Mesodermal cell (in vitro differentiated cells): ENCODE data around the gene WWTR1.

ENCODE experiments used
- H3K27ac ChIP-seq: 2 replicates; pipeline ENCODE4 v1.7.0; 2013; ENCODE audit warnings: mild to moderate bottlenecking, low read depth, low read length, moderate library complexity; ENCODE audit not compliant: severe bottlenecking
- H3K36me3 ChIP-seq: 2 replicates; pipeline ENCODE4 v1.7.1; 2013; ENCODE audit warnings: mild to moderate bottlenecking, low read length, moderate library complexity; ENCODE audit not compliant: control insufficient read depth, insufficient read depth
- H3K4me1 ChIP-seq: one replicate; pipeline ENCODE4 v1.7.1; 2013; ENCODE audit warnings: mild to moderate bottlenecking, low read length; ENCODE audit not compliant: insufficient read depth, control insufficient read depth, poor library complexity, severe bottlenecking
- H3K4me3 ChIP-seq: 2 replicates; pipeline ENCODE4 v1.7.0; 2013; ENCODE audit warnings: low read length, control low read depth, mild to moderate bottlenecking; ENCODE audit not compliant: insufficient read depth, poor library complexity, severe bottlenecking; ENCODE audit errors: extremely low read depth
- H3K9me3 ChIP-seq: 2 replicates; pipeline ENCODE4 v1.7.1; 2013; ENCODE audit warnings: mild to moderate bottlenecking, low read length, moderate library complexity; ENCODE audit not compliant: control insufficient read depth
- WGBS, 2 experiments: methylation state at CpG; one replicate each; pipeline ENCODE4 v1.1.5; 2013; ENCODE audit warnings: missing lambda C conversion rate in 2 of 2; ENCODE audit not compliant: insufficient coverage in 2 of 2; 5-methylcytosine and 5-hydroxymethylcytosine counted together

Gene WWTR1

DNA sequence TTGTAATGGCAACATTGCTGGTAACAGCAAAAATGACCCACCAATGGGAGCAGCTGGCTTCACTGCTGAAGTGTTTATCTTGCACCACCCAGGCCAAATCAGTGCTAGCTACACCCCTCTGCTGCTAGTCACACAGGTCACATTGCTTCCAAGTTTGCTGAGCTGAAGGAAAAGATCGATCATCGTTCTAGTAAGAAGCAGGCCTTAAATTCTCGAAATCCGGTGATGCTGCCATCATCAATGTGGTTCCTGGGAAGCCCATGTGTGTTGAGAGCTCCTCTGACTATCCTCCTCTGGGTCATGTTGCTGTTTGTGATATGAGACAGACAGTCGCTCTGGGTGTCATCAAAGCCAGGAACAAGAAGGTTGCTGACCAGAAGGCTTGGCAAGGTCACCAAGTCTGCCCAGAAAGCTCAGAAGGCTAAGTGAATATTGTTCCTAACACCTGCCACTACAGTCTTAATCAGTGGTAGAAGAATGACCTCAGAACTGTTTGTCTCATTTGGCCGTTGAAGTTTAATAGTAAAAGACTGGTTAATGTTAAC, 162.2 kb downstream of the WWTR1 start:
- Histone ChIP-seq H3K4me1 (peaks cover 4% of the 10 kb centered on the region), H3K36me3 (no peaks in the 10 kb centered on the region), H3K27ac (no peak overlapping the region), H3K4me3 (no peak overlapping the region), H3K9me3 (no peaks in the 10 kb centered on the region)
- WGBS, 2 experiments = 94 to 100% methylated on average over 4 to 6 of the region's 6 CpGs

- 91 to 92% methylated on average over 4 to 6 of the region's 6 CpGs for WGBS, 2 experiments
- Histone ChIP-seq H3K9me3 (no peaks in the 10 kb centered on the region), H3K27ac (no peak overlapping the region), H3K36me3 (no peaks in the 10 kb centered on the region), H3K4me1 (peaks cover 5% of the 10 kb centered on the region), H3K4me3 (no peak overlapping the region)
Observed at GRCh38 chr3:149494759-149495580, 162.9 kb downstream of the WWTR1 start.

DNA sequence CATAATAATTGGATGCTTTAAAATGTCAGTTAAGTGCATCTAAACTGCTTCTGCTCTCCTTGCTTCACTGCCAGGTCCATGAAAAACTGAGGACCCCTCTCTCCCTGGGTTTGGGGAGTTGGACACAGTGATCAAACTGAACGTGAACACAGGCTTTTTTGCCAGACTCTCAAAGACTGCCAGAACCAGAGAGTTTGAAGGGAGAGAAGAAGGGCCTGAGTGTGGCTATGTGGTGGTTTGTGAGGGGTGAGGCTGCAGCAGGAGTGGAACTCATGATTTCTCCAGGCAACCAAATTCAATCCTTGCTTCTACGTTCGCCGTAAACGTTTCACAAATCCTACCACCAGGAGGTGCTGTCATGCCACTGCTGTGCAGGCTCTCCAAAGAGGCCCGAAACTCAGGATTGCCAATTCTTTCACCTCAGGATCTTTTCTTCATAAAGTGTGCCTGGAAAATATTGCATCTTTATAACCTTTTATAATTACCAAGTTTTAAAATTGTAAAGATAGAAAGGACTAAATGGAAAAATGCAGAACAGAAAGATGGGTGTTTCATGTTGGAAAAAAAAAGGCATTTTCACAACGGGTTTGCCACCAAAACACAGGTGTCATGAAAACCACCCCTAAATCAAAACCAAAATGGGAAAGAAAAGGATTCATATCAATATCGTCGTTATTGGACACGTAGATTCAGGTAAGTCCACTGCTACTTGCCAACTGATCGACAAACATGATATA, 163.6 kb downstream of the WWTR1 start:
- no peak overlapping the region for H3K27ac ChIP-seq
- H3K9me3 ChIP-seq = no peaks in the 10 kb centered on the region
- H3K4me3 ChIP-seq = no peak overlapping the region
- peaks cover 12% of the 10 kb centered on the region for H3K4me1 ChIP-seq
- H3K36me3 ChIP-seq = no peaks in the 10 kb centered on the region
- 0 to 42% methylated on average over 4 to 5 of the region's 11 CpGs for WGBS, 2 experiments

GRCh38 chr3:149493315-149494021, 164.4 kb downstream of the WWTR1 start:
- Histone ChIP-seq H3K4me1 (peaks cover 16% of the 10 kb centered on the region), H3K9me3 (no peaks in the 10 kb centered on the region), H3K27ac (no peak overlapping the region), H3K4me3 (no peak overlapping the region), H3K36me3 (no peaks in the 10 kb centered on the region)
- 86 to 92% methylated on average over 8 of the region's 8 CpGs for WGBS, 2 experiments

GRCh38 chr3:149490260-149490971, 167.4 kb downstream of the WWTR1 start:
- Histone ChIP-seq H3K4me3 (no peak overlapping the region), H3K9me3 (no peaks in the 10 kb centered on the region), H3K4me1 (peaks cover 16% of the 10 kb centered on the region), H3K36me3 (no peaks in the 10 kb centered on the region), H3K27ac (no peak overlapping the region)

- Histone ChIP-seq H3K9me3 (no peaks in the 10 kb centered on the region), H3K27ac (no peak overlapping the region), H3K36me3 (no peaks in the 10 kb centered on the region), H3K4me1 (peaks cover 12% of the 10 kb centered on the region), H3K4me3 (no peak overlapping the region)
- 52 to 66% methylated on average over 3 of the region's 6 CpGs for WGBS, 2 experiments
Observed at GRCh38 chr3:149489060-149489690, 168.7 kb downstream of the WWTR1 start.

DNA sequence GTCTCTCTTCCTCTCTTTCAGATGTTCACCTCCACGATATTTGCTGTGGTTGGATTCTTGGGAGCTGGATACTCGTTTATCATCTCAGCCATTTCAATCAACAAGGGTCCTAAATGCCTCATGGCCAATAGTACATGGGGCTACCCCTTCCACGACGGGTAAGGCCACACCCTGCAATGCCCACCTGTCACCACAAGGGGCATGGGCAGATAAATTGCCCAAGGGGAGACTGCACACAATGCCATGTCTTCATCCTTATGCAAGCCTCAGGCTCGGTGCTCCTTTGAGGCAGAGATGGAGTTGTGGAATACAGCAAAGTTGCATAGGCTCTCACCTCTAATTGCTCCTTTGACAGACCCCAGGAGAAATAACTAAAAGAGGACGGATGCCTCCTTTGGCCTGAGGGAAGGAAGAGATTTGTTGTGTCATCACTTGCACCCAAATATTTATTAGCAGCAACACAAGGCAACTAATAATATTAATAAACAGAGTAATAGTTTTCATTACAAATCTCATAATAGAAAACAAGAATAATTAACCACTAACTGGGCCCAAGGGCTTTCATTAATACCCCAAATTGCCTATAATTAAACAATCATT, 170.1 kb downstream of the WWTR1 start:
- H3K36me3 ChIP-seq = no peaks in the 10 kb centered on the region
- no peak overlapping the region for H3K4me3 ChIP-seq
- no peaks in the 10 kb centered on the region for H3K9me3 ChIP-seq
- WGBS, 2 experiments = 53 to 64% methylated on average over 3 to 4 of the region's 6 CpGs
- H3K4me1 ChIP-seq = peaks cover 12% of the 10 kb centered on the region
- no peak overlapping the region for H3K27ac ChIP-seq

GRCh38 chr3:149486726-149487125, 171.1 kb downstream of the WWTR1 start:
- H3K36me3 ChIP-seq = no peaks in the 10 kb centered on the region
- H3K4me1 ChIP-seq = peaks cover 12% of the 10 kb centered on the region
- H3K4me3 ChIP-seq = no peak overlapping the region
- no peak overlapping the region for H3K27ac ChIP-seq
- H3K9me3 ChIP-seq = no peaks in the 10 kb centered on the region
- 91 to 92% methylated on average over 3 to 5 of the region's 5 CpGs for WGBS, 2 experiments

DNA sequence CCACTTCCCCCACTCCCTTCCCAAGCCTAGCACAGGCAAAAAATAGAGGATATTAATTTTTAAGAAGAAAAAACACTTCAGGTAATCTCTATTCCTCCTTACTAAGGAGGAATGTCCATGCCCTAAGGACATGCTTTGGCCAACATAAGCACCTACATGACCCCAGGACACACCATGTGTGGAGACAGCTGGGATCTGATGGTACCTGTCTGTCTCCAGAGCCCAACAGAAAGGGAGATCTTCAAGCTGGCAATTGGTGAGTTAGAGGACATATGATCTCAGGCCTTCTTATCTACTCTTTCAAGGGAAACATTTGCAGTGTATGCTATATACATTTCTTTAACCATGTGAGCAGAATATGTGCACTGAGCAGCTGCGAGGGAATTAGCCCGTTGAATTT, 176.3 kb downstream of the WWTR1 start:
- H3K36me3 ChIP-seq = no peaks in the 10 kb centered on the region
- peaks cover 7% of the 10 kb centered on the region for H3K4me1 ChIP-seq
- no CpG with 5 or more reads among the region's 2 CpGs for WGBS, 2 experiments
- H3K9me3 ChIP-seq = no peaks in the 10 kb centered on the region
- no peak overlapping the region for H3K27ac ChIP-seq
- no peak overlapping the region for H3K4me3 ChIP-seq
